Epidermal melanocyte (primary cell): Measurements from ENCODE around the gene GHDC.

Experiments used
- DNase-seq: peaks from one replicate; pipeline ENCODE4 v3.0.0; 2011; ENCODE audit warnings: low spot score; ENCODE audit not compliant: insufficient read length

The GHDC gene

DNA sequence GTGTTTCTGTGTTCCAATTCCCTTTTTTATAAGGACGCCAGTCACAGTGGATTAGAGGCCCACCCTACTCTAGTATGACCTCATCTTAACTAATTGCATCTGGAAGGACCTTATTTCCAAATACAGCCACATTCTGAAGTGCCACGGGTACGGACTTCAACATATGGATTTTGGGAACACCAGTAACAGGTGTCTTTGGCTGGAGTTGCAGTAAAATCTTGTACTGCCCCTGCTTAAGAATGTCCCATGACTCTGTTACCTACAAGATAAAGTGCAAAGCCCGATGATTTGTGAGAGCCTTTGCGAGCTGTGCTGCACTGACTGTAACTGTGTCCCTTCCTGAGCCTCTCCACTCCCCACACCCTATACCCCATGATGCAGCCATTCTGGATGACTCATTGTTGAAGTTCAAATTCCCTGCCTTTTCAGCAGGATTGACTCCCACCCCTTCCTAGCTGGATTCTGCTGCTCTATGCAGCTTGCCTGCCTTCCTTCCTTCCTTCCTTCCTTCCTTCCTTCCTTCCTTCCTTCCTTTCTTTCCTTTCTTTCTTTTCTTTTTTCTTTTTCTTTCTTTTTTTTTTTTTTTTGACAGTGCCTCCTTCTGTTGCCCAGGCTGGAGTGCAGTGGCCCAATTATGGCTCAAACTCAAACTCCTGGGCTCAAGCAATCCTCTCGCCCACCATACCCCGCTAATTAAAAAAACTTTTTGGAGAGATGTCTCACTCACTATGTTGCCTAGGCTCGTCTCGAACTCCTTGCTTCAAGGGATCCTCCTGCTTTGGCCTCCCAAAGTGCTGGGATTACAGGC is 11.2 kb downstream of the GHDC start:
- DNase-seq, result no peak

DNA sequence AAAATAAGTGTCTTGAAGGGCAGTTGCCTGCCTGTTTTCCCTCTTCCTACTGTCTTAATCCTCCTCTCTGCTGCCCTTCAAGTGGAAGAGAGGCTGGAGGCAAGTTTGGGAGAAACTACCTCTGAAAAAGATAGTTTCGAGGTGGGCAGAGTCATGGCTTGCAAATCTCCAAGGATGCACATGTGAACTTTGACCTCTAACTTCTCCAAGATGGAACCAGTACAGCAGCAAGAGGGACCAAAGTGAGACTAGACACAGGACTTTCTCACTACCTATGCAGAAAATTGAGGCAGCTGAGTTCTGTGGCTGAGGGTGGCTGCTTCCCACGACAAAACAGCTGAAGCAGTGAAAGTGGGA is 12.5 kb downstream of the GHDC start:
- no peak for DNase-seq

DNA sequence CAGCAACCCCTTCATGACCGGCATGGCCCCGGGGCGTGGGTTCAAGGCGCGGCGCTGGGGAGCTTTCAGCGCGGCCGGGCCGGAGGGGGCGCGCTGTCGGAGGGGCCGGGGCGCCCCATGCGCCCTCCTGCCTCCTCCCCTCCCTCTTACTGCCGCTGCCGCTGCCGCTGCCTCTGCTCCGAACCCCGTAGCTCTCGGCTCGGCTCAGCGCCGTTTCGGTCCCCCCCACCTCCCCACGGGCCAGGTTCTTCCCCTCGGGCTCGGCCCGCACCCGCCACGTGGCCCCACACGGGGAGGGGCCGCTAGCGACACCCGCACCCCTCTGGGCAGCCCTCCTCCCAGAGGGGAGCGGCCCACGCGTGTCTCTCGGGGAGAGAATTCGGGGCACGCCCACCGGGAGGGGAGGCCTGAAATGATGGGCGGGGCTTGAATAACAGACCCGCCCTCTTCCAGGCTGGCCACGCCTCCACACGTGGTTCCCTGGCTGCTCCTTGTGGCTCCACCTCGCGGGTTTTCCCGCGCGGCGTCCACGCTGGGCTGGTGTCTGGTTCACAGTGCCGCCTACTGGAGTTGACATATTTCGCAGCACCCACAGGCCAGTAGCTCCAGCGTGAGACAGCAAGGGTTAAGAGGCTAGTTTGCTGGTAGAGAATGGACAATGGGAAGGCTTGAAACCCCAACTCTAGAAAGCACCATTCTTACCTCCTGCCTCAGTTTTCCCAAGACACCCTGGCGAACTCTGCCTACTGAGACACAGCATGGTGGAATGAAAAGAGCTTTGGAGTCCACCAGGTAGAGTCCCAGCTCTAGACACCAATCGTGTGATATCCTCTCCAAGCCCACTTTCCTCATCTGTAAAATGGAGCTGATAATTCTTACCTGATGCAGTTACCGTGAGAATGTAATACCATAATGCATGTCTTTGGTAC is 13.1 kb downstream of the GHDC start, which contains the start of gene KCNH4:
KCNH4 (minus strand) TSS at position 221 of the 929 bp plus-strand sequence; CDS start at position 24, 197 bp downstream.
- DNase-seq, result peak; percentile 41

DNA sequence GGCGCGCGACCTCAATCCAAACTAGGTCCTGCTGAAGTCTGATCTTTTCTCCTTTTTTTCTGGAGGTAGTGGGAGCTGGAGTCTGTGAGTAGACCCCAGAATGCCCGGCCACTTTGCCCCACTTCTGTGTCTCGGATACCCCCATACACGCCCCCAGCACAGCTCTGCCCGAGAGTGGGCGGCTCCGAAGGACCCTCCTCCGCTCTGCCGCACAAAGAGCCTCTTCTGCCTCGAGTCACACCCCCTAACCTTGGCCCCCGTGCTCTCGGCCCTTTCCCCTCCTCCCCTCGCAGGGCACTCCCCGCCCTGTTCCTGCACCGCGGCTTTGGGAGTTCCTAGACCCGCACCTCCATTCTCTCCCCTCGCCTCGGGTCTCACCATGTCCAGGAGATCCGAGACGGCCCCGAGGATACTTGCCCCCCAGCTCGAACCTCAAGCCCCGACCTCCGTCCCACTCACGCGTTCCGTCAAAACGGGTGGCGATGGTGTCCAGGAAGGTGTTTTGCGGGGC is 13.8 kb downstream of the GHDC start:
- no peak for DNase-seq

DNA sequence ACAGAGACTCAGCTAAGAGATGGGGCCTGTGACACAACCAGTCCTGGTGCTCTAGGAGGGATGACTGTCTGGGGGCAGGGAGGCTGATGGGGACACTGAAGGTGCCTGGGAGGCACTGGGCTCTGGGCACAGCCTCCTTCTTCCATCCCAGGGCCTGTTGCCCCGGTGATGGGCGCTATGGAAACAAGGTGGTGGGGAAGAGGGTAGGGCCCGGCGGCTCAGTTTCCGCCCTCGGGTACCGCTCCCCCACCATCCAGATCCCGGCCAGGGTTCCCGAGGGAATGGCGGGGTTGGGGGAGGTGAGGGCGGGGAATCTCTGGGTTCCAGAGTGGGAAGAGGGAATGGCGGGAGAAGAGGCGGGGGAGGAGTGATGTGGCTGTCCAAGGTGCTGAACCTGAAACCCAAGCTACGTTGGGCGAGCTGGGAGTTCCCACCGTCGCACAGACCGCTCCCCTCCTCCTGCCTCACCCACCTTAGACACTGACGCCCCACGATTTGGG is 14.3 kb downstream of the GHDC start:
- peak; percentile 69 for DNase-seq

DNA sequence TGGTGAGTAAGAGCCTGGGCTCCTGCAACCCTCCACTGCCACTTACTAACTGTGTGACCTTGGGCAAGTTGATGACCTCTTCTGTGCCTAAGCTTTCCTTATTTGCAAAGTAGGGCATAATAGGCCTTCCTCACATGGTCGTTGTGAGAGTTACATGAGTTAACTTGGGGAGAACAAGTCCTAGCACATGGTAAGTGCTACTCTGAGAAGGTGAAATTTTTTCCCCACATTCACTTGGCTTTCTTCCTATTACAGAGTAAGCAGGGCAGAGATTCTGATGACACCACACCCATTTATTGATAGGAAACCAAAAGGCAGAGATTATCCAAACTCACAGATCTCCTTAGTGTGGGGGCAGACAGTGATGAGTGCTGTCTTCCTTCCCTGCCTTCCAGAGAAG is 15.0 kb downstream of the GHDC start:
- no peak for DNase-seq

DNA sequence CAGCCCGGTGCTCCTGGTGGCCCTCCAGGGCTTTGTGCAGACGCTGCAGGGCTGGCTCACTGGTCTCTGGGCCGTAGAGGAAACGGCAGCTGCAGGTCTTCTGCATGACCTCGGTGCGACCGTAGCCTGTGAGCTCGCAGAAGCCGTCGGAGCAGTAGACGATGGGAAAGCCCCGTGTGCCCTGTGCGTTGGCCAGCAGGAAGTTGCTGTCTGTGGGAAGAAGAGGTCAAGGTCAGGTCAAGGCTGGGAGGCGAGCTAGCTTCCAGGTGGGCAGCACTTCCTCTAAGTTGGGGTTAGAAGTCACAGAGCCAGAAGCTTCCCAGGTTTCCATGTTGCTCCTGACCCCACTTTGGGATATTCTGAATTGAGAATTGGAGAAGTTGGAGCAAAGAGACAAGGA is 15.5 kb downstream of the GHDC start:
- DNase-seq, result no peak

DNA sequence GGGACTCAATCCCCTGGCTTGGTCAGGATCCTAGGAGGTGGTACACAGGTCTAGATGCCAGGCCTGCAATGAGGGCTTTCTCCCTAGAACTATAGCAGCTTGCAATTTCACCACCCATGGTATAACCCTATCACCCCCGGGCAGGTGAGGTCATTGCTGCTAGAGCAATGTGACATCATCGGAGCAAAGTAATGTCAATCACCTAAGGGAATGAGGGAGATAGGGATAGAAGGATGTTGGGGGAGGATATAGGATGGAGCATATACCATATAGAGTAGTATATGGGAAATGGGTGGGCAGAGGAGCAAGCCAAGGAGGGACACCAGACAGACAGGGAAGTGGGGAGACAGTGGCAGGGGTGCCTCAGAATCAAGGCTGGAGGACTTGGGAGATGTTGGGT is 16.6 kb downstream of the GHDC start:
- DNase-seq, result no peak

DNA sequence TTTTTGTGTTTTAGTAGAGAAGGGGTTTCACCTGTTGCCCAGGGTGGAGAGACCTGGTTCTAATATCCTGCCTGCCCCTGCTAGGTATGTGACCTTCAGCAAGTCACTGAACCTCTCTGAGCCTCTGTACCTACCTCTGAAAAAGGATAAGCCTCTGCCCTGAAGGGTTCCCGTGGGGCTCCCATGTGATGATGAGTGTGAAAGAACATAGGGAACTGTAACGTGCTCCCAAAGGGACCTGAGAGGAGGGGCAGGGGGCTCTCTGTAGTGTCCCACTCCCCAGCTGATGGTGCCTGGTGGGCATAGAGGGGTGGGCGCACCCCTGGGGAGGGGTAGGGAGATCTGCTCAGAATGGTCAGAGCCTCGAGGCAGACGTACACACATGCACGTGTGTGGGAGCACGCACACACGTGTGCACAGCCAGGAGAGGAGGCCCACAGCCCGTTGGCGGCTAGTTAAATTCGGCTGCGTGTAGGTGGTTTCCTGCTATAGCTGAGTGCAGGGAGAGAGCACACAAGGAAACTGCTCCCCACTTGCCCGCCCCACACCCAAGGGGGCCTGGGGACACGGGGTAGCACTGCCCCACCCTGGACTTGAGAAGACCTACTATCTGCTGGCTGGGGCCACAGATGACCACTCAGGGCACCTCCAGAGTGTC is 20.0 kb downstream of the GHDC start:
- DNase-seq, result no peak

DNA sequence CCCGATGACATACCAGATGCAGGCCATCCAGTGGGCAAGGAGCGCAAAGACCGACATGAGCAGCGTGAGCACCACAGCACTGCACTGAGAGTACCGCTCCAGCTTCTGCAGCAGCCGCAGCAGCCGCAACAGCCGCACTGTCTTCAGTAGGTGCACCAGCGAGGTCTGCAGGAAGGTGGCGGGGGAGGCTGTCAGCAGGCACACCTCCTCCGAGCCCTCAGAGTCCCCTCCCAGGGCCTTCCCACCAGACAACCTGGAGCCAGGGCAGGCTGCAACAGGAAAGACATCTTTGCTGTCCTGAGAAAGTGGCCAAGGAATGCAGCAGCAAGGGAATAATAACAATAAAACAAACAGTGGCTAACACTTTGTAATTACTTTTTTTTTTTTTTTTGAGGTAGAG is 22.5 kb downstream of the GHDC start:
- DNase-seq, result no peak

DNA sequence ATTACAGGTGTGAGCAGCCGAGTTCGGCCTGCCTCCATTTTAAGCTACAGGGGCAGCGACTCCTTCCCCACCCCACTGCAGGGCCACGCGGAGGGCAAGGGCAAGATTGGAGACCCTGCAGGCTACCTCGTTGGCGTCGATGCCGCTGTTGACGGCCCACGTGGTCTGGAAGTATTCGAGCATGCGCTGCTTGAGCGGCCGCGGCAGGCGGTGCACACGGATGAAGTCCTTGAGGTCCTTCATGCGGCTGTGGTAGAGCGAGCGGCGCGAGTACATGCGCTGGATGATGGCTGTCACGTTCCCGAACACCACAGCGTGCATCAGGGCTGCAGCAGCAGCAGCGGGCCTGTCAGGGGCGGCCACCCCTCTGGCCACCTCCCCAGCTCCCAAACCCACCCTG is 24.9 kb downstream of the GHDC start:
- no peak for DNase-seq

DNA sequence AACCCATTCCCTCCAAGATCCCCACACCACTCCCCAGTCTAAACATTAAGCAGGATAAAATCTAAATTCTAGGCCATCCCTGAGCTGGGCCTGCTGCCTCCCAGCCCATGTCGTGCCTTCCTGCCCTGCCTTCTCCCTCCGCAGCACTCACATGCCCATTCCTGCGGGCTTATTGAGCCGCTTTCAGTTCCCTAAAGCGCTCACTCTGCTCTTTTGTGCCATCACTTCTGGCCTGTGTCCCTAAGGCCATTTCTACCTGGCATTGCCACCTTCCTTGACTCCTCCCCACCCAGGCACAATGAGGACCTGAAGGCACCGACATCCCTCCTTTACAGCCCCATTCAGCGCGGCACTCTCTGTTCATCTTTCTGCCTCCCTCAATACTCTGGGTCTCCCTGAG is 26.5 kb downstream of the GHDC start:
- DNase-seq, result no peak

DNA sequence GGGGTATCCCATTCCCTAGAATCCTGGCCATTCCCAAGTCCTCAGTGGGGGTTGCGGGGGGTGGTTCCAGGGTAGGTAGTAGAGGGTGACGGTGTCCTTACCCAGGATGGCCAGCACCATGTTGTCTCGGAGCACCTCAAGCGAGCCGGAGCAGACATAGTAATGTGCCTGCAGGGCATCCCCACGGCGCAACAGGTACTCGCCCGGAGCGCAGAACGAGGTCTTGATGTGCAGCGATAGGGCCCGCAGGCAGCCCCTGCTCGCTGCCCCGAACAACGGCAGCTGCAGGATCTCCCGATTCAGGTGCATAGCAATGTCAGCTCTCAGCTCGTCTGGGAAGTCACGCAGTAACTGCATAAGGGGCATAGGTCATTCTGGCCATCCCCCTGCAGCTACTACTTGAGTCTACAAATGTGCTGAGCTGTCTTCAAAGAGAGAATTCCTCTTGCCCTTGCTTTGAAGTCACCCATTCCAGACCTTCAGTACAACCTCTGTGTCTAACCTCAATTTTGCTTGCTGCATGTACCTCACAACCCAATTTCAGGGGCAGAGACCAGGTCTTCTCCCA is 28.0 kb downstream of the GHDC start:
- DNase-seq, result no peak

DNA sequence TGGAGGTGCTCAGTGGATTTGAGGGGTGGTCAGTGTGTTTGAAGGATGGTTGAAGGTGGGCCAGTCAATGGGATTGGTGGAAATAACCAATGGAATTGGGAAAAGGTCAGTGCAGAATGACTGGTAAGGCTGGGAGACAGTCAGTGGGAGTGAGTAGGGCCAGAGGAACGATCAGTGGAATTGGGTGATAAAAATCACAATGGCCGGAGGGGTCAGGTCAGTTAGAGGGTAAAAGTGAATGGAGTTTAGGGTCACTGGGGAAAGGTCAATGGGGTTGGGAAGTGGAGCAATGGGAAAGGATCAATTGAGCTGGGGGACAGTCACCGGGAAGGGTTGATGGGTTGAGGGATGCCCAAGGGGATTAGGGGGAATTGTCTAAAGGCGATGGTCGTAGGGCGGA is 28.5 kb downstream of the GHDC start:
- no peak for DNase-seq

DNA sequence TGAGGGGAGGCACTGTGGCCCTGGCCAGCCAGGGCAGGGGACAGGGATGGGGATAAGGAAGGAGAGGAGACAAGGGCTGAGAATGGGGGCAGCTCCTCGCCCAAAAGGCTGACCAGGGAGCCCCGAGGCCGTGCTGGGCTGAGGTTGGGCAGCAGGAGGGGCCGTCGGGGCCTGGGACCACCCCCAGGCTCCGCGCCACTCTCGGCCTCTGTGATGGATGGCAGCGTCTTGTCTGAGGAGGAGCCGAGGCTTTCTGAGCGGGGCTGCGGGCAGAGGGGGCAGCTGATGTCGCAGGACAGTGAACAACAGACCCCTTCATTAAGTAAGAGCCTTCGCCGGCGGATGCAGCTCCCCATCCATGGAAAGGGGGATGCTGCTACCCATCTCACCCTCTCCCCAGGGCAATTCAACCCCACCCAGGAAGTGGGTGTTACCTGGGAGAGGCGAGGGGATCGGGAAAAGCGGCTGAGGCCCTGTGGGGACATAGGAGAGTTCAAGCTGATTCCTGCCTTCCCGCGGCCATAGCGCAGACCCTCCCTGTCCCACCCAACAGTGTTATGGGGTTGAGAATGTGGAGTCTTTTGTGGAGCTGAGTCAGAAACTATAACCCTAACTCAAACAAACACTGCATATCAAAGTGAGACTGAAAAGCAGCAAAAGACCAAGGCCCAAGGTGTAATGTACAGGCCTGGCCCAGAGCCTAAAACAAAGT is 30.4 kb downstream of the GHDC start:
- no peak for DNase-seq

DNA sequence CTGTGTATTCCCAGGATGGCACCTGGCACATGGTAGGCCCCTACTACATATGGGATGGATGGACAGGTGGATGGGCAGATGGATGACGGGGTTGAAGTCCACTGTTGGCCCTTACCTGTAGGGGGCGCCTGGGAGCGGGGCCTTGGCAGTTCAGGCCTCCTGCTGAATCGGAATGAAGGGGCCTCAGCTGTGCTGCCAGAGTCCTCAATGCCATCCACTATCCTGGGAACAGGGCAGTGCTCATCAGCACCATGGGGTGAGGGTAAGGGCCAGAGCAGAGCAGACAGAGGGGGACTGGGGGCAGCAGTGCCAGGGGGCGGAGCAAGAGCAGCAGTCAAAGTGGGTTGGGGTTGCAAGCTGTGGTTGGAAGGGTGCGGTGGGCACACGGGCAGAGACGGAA is 31.2 kb downstream of the GHDC start:
- no peak for DNase-seq

DNA sequence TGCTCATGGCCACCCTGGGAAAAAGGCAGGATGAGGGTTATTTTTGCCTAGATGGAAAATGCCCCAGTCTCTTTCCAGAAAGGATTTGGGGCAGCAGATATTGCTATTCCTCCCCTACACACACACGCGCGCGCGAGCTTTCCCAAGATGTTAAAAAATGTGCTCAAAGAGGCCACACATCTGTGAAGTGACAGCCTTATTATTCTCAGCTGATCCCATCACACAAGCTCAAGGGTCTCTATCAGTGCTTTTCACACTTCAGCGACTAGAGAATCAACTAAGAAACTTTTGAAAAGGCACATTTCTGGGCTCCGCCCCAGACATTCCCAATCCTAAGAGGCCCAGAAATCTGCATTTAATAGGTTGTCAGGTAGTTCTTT is 33.8 kb downstream of the GHDC start:
- no peak for DNase-seq

DNA sequence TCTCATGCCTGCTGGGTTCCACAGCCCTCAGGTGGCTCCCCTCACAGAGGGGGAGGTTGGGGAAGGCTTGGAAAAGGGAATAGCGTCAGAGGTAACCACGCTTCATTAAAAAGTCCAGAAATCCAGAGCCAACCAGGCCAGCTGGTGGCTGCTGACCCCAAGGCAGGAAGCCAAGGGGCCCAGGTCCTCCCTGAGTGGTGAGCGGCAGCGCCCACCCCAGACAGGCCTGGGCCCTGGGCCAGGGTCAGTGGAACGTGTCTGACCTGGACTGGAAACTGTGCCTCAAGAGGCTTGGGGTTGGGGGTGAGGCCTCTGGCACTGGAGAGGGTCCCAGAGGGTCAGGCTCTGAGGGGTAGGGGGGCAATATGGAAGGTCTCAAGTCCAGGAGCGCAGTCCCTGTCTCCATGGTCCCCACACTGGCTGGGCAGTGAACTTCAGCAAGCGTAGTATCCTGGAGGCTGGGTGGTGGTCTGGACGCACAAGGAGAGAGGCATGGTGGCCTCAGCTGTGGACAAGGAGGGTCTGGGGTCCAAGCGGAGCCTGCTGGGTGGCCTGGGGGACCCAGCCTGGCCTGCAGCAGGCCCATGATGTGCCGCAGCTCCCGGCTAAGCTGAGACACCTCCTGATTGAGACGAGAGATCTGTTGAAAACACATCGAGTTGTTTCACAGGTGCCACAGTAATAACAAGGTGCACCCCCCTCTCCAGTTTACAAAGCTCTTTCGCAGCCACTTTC is 34.3 kb downstream of the GHDC start:
- no peak for DNase-seq

DNA sequence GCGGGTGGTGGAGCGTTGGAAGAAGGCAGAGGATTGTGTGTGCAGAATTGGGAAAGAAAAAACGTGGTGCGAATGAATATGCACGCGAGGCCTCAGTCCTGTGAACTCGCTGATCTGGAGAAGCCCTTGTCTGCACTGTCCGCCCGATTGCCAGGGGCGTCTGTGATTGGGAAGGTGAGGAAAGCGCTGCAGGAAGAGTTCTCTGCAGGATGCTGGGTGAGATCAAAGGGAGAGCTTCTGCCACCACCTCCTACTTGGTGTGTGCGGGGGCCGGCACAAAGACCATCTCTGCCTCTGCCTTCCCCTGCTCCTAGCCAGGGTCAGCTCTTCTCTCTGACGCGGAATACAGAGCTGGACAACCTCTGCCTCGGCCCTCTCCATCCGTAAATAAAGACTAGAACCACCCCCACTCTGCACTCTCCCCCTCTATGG is 38.7 kb downstream of the GHDC start:
- DNase-seq, result no peak
